Neural progenitor cell (in vitro differentiated cells): ENCODE measurements around the gene RPTOR. TPM values are rescaled to one million over a fixed set of nuclear protein-coding genes. Genes with fewer than 3 reads are reported as not detected.

Source experiments
- DNase-seq: peaks from one replicate; pipeline ENCODE4 v3.0.0-alpha.2; 2016; ENCODE audit warnings: low spot score
- H2AFZ ChIP-seq: fragments of 200-600 bp; sonication (generic); replicated peaks from 2 replicates; pipeline ENCODE4 v1.6.1; 2016; ENCODE audit warnings: antibody characterized with exemption
- H3F3A ChIP-seq: fragments of 200-600 bp; sonication (generic); 2 replicates; pipeline ENCODE4 v1.6.1; 2016; ENCODE audit warnings: antibody characterized with exemption, low read depth
- H3K27ac ChIP-seq: fragments of 200-600 bp; sonication (generic); 2 replicates; pipeline ENCODE4 v1.5.1; 2016; ENCODE audit warnings: mild to moderate bottlenecking
- H3K27me3 ChIP-seq: fragments of 200-600 bp; sonication (generic); 2 replicates; pipeline ENCODE4 v1.6.1; 2016; ENCODE audit warnings: mild to moderate bottlenecking, moderate library complexity
- H3K36me3 ChIP-seq: fragments of 200-600 bp; sonication (generic); 2 replicates; pipeline ENCODE4 v1.5.1; 2016
- H3K4me1 ChIP-seq: fragments of 200-600 bp; sonication (generic); 2 replicates; pipeline ENCODE4 v1.6.1; 2016; ENCODE audit warnings: mixed run types
- H3K4me2 ChIP-seq: fragments of 200-600 bp; sonication (generic); 2 replicates; pipeline ENCODE4 v1.6.1; 2016
- H3K4me3 ChIP-seq: fragments of 200-600 bp; sonication (generic); 2 replicates; pipeline ENCODE4 v1.5.1; 2016
- H3K79me2 ChIP-seq: fragments of 200-600 bp; sonication (generic); 2 replicates; pipeline ENCODE4 v1.6.1; 2016; ENCODE audit warnings: low read depth
- H3K9ac ChIP-seq: fragments of 200-600 bp; sonication (generic); 2 replicates; pipeline ENCODE4 v1.6.1; 2016
- H3K9me3 ChIP-seq: fragments of 200-600 bp; sonication (generic); 2 replicates; pipeline ENCODE4 v1.5.1; 2016; ENCODE audit warnings: low read depth
- H4K20me1 ChIP-seq: fragments of 200-600 bp; sonication (generic); 2 replicates; pipeline ENCODE4 v1.6.1; 2016; ENCODE audit warnings: low read depth
- H3K27ac Mint-ChIP-seq: 3 replicates; pipeline ENCODE4 v1.8.0; 2021; ENCODE audit warnings: mixed read lengths
- H3K27me3 Mint-ChIP-seq: 2 replicates; pipeline ENCODE4 v1.8.0; 2022; ENCODE audit warnings: low read depth, mild to moderate bottlenecking, inconsistent platforms, moderate library complexity, mixed read lengths; ENCODE audit not compliant: insufficient read depth
- H3K36me3 Mint-ChIP-seq: 3 replicates; pipeline ENCODE4 v1.8.0; 2021; ENCODE audit warnings: mixed read lengths
- H3K4me1 Mint-ChIP-seq: 3 replicates; pipeline ENCODE4 v1.8.0; 2021; ENCODE audit warnings: mixed read lengths
- H3K4me3 Mint-ChIP-seq: 3 replicates; pipeline ENCODE4 v1.8.0; 2021; ENCODE audit warnings: mild to moderate bottlenecking, moderate library complexity, mixed read lengths
- H3K9me3 Mint-ChIP-seq: 3 replicates; pipeline ENCODE4 v1.8.0; 2020; ENCODE audit warnings: mixed read lengths
- EZH2 ChIP-seq: fragments of 200-600 bp; sonication (generic); IDR thresholded peaks from 2 replicates; pipeline ENCODE4 v1.6.1; 2017; ENCODE audit warnings: antibody characterized with exemption, mild to moderate bottlenecking, moderate library complexity
- EZH2phosphoT487 ChIP-seq: fragments of 200-600 bp; sonication (generic); IDR thresholded peaks from 2 replicates; pipeline ENCODE4 v1.6.1; 2017; ENCODE audit warnings: antibody characterized with exemption
- total RNA-seq: library from RNA; depleted of rRNA; stranded (reverse); fragments of >200 nt; gene quantifications from 2 replicates; pipeline ENCODE4 v1.2.3, GENCODE V29; 2015; ENCODE audit warnings: low replicate concordance
- TF ChIP-seq, protein P1 (sequence below): fragments of 200-600 bp; sonication (generic); IDR thresholded peaks from 2 replicates; pipeline ENCODE4 v1.5.1; 2017; ENCODE audit warnings: antibody characterized with exemption, mild to moderate bottlenecking

Gene RPTOR
- total RNA-seq, 1 donor from 2014 or later = 7.4 TPM

DNA sequence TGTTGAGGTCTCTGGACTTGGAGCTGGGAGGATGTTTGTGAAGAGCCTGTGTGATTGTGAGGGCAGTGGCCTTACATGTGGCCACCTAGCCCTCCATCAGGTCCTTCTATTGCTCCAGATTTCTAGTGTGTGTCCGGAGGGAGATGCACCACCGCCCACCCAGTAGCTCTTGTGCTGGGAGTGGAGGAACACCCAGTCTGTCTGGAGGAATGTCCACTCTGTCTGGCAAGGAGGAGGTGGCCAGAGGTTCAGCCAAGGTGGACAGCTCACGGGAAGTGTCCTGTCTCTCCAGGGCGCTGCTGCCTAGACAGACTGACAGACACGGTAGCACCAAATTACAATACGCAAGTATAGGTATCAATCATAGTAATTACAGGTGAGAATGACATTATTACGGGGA lies 10.6 kb downstream of the RPTOR start:
- Histone ChIP-seq H3F3A (no peaks in the 10 kb centered on the region), H3K4me3 (no peak overlapping the region), H3K4me2 (no peak overlapping the region), H3K4me1 (no peaks in the 10 kb centered on the region), H3K9ac (no peak overlapping the region), H3K9me3 (no peaks in the 10 kb centered on the region), H3K27ac (no peak overlapping the region), H3K27me3 (no peaks in the 10 kb centered on the region), H3K36me3 (no peaks in the 10 kb centered on the region), H2AFZ (no peak overlapping the region), H3K79me2 (peaks cover 38% of the 10 kb centered on the region), H4K20me1 (peaks cover 72% of the 10 kb centered on the region)
- Mint-ChIP-seq H3K4me1 (peaks cover 9% of the 10 kb centered on the region), H3K36me3 (peaks cover 3% of the 10 kb centered on the region), H3K9me3 (no peaks in the 10 kb centered on the region), H3K4me3 (no peak overlapping the region), H3K27ac (no peak overlapping the region), H3K27me3 (peaks cover 4% of the 10 kb centered on the region)
- TF ChIP-seq, protein P1, sequence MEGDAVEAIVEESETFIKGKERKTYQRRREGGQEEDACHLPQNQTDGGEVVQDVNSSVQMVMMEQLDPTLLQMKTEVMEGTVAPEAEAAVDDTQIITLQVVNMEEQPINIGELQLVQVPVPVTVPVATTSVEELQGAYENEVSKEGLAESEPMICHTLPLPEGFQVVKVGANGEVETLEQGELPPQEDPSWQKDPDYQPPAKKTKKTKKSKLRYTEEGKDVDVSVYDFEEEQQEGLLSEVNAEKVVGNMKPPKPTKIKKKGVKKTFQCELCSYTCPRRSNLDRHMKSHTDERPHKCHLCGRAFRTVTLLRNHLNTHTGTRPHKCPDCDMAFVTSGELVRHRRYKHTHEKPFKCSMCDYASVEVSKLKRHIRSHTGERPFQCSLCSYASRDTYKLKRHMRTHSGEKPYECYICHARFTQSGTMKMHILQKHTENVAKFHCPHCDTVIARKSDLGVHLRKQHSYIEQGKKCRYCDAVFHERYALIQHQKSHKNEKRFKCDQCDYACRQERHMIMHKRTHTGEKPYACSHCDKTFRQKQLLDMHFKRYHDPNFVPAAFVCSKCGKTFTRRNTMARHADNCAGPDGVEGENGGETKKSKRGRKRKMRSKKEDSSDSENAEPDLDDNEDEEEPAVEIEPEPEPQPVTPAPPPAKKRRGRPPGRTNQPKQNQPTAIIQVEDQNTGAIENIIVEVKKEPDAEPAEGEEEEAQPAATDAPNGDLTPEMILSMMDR = no peak
- TF ChIP-seq EZH2phosphoT487 (no peak), EZH2 (no peak)
- no peak for DNase-seq

- Histone ChIP-seq H3K4me3 (no peak overlapping the region), H3K36me3 (no peaks in the 10 kb centered on the region), H2AFZ (no peak overlapping the region), H3K79me2 (peaks cover 23% of the 10 kb centered on the region), H3F3A (no peaks in the 10 kb centered on the region), H3K4me2 (no peak overlapping the region), H4K20me1 (peaks cover 82% of the 10 kb centered on the region), H3K9me3 (no peaks in the 10 kb centered on the region), H3K27me3 (peaks cover 16% of the 10 kb centered on the region), H3K4me1 (no peaks in the 10 kb centered on the region), H3K27ac (no peak overlapping the region), H3K9ac (no peak overlapping the region)
- H3K4me1 Mint-ChIP-seq = peaks cover 3% of the 10 kb centered on the region
- no peaks in the 10 kb centered on the region for H3K9me3 Mint-ChIP-seq
- peaks cover 2% of the 10 kb centered on the region for H3K27me3 Mint-ChIP-seq
- DNase-seq = no peak
- H3K36me3 Mint-ChIP-seq = peaks cover 3% of the 10 kb centered on the region
- TF ChIP-seq, protein P1 = no peak
- no peak for TF ChIP-seq EZH2
- TF ChIP-seq EZH2phosphoT487 = no peak
- no peak overlapping the region for H3K27ac Mint-ChIP-seq
- no peak overlapping the region for H3K4me3 Mint-ChIP-seq
Measured at GRCh38 chr17:80558046-80558445, 13.4 kb downstream of the RPTOR start.

- H3K4me1 ChIP-seq = no peaks in the 10 kb centered on the region
- no peaks in the 10 kb centered on the region for H3K9me3 Mint-ChIP-seq
- peaks cover 34% of the 10 kb centered on the region for H3K27me3 ChIP-seq
- no peak overlapping the region for H3K9ac ChIP-seq
- H3K36me3 ChIP-seq = no peaks in the 10 kb centered on the region
- no peak for DNase-seq
- H3K36me3 Mint-ChIP-seq = peaks cover 3% of the 10 kb centered on the region
- peaks cover 89% of the 10 kb centered on the region for H4K20me1 ChIP-seq
- H3K79me2 ChIP-seq = peaks cover 9% of the 10 kb centered on the region
- H3K9me3 ChIP-seq = no peaks in the 10 kb centered on the region
- peaks cover 2% of the 10 kb centered on the region for H3K27me3 Mint-ChIP-seq
- H3K4me3 Mint-ChIP-seq = no peak overlapping the region
- peaks cover 6% of the 10 kb centered on the region for H3K4me1 Mint-ChIP-seq
- no peak overlapping the region for H3K4me3 ChIP-seq
- H3K4me2 ChIP-seq = no peak overlapping the region
- peaks cover 5% of the 10 kb centered on the region for H3F3A ChIP-seq
- H2AFZ ChIP-seq = no peak overlapping the region
- no peak overlapping the region for H3K27ac ChIP-seq
- TF ChIP-seq EZH2 (no peak), EZH2phosphoT487 (no peak)
- TF ChIP-seq, protein P1 = no peak
- H3K27ac Mint-ChIP-seq = no peak overlapping the region
Measured at GRCh38 chr17:80559825-80560251, 15.2 kb downstream of the RPTOR start.
